H1 (cell line): ENCODE results near the gene RNASE13. TPM values are rescaled to one million over a fixed set of nuclear protein-coding genes. Genes with fewer than 3 reads are reported as not detected.

Experiments used
- SIN3A ChIP-seq, 2 experiments: IDR thresholded peaks in 1 of 2; conservative IDR thresholded peaks in 1 of 2; 2 replicates each; pipeline ENCODE4 v1.6.1; 2011 to 2012; ENCODE audit warnings: low read length in 2 of 2, improper control_type of control experiment in 1 of 2, low read depth in 1 of 2, mild to moderate bottlenecking in 1 of 2
- polyA plus RNA-seq, 7 experiments: library from polyadenylated mRNA; depleted of rRNA in 3 of 7; stranded (reverse) in 5 of 7; unstranded in 2 of 7; fragments of >200 nt in 5 of 7; fragments of 200-250 nt in 2 of 7; gene quantifications; 1 replicate in 5 of 7; 2 replicates in 1 of 7; 4 replicates in 1 of 7; pipeline versions ENCODE4 v1.2.1 to v1.2.3, GENCODE V29; 2011 to 2013; ENCODE audit warnings: missing spikeins in 2 of 7, mixed read lengths in 2 of 7
- total RNA-seq: library from RNA; stranded (reverse); fragmentation: NEBNext Ultra II Directional; extraction: Animal tissue kit (Norgen Biotek cat#: 25700); gene quantifications from 2 replicates; pipeline ENCODE4 v1.2.1, GENCODE V29; 2021

RNASE13 gene
- total and polyA plus RNA-seq, 2 of the 8 experiments (the other 6 are each of a cell fraction or from before 2014, with no cell fraction given), result not detected

DNA sequence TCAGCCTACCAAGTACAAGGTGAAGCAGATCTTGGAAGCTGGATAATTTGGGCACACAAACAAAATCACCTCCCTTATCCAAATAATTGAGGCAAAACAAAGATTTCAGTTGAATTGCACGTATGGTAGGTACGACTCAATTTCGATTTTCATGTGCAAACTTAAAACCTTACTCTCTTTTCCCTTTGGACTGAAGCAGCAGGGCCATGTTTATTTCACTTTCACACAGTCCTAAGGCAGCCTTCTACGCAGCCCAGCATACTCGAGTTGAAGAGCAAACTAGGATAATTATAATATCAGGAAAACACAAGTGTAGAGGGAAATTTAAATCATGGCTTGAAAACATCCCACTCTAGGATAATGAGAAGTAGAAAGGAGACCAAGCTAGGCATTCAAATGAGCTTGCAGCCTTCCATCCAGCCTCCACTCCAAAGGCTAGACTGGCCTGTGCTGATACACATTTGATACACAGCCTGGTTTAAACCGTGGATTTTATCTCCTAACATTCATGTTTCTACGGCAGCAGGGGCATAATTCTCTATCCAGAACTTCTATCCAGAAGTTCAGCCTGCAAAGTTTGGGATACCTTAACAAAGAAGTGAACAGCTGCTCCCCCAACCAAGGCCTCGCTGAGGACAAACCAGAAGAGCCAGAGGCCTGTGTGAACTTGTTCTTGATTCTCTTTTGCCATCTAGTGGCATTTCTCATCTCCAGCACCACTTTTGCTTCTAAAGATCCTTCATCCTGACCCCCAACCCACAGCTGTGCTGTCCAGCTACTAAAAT lies 5.2 kb upstream of the RNASE13 start (continued):
- 0 out of 4 replicates have a peak, but pooled peaks of 1 of the 2 experiments have one; percentile 32 for TF ChIP-seq SIN3A (conservative IDR thresholded peaks at IDR 0.05 in 1 of 2, IDR thresholded peaks at IDR 0.05 in 1 of 2; ENCODE audit: low read depth in 1 of 2, low read length in 2 of 2)
